Neural progenitor cell (in vitro differentiated cells): Measurements from ENCODE around the gene DLG2. TPM values are rescaled to one million over a fixed set of nuclear protein-coding genes. Genes with fewer than 3 reads are reported as not detected.

Experiments used
- DNase-seq: peaks from one replicate; pipeline ENCODE4 v3.0.0-alpha.2; 2016; ENCODE audit warnings: low spot score
- H2AFZ ChIP-seq: fragments of 200-600 bp; sonication (generic); replicated peaks from 2 replicates; pipeline ENCODE4 v1.6.1; 2016; ENCODE audit warnings: antibody characterized with exemption
- H3F3A ChIP-seq: fragments of 200-600 bp; sonication (generic); 2 replicates; pipeline ENCODE4 v1.6.1; 2016; ENCODE audit warnings: antibody characterized with exemption, low read depth
- H3K27ac ChIP-seq: fragments of 200-600 bp; sonication (generic); 2 replicates; pipeline ENCODE4 v1.5.1; 2016; ENCODE audit warnings: mild to moderate bottlenecking
- H3K27me3 ChIP-seq: fragments of 200-600 bp; sonication (generic); 2 replicates; pipeline ENCODE4 v1.6.1; 2016; ENCODE audit warnings: mild to moderate bottlenecking, moderate library complexity
- H3K36me3 ChIP-seq: fragments of 200-600 bp; sonication (generic); 2 replicates; pipeline ENCODE4 v1.5.1; 2016
- H3K4me1 ChIP-seq: fragments of 200-600 bp; sonication (generic); 2 replicates; pipeline ENCODE4 v1.6.1; 2016; ENCODE audit warnings: mixed run types
- H3K4me2 ChIP-seq: fragments of 200-600 bp; sonication (generic); 2 replicates; pipeline ENCODE4 v1.6.1; 2016
- H3K4me3 ChIP-seq: fragments of 200-600 bp; sonication (generic); 2 replicates; pipeline ENCODE4 v1.5.1; 2016
- H3K79me2 ChIP-seq: fragments of 200-600 bp; sonication (generic); 2 replicates; pipeline ENCODE4 v1.6.1; 2016; ENCODE audit warnings: low read depth
- H3K9ac ChIP-seq: fragments of 200-600 bp; sonication (generic); 2 replicates; pipeline ENCODE4 v1.6.1; 2016
- H3K9me3 ChIP-seq: fragments of 200-600 bp; sonication (generic); 2 replicates; pipeline ENCODE4 v1.5.1; 2016; ENCODE audit warnings: low read depth
- H4K20me1 ChIP-seq: fragments of 200-600 bp; sonication (generic); 2 replicates; pipeline ENCODE4 v1.6.1; 2016; ENCODE audit warnings: low read depth
- H3K27ac Mint-ChIP-seq: 3 replicates; pipeline ENCODE4 v1.8.0; 2021; ENCODE audit warnings: mixed read lengths
- H3K27me3 Mint-ChIP-seq: 2 replicates; pipeline ENCODE4 v1.8.0; 2022; ENCODE audit warnings: low read depth, mild to moderate bottlenecking, inconsistent platforms, moderate library complexity, mixed read lengths; ENCODE audit not compliant: insufficient read depth
- H3K36me3 Mint-ChIP-seq: 3 replicates; pipeline ENCODE4 v1.8.0; 2021; ENCODE audit warnings: mixed read lengths
- H3K4me1 Mint-ChIP-seq: 3 replicates; pipeline ENCODE4 v1.8.0; 2021; ENCODE audit warnings: mixed read lengths
- H3K4me3 Mint-ChIP-seq: 3 replicates; pipeline ENCODE4 v1.8.0; 2021; ENCODE audit warnings: mild to moderate bottlenecking, moderate library complexity, mixed read lengths
- H3K9me3 Mint-ChIP-seq: 3 replicates; pipeline ENCODE4 v1.8.0; 2020; ENCODE audit warnings: mixed read lengths
- EZH2 ChIP-seq: fragments of 200-600 bp; sonication (generic); IDR thresholded peaks from 2 replicates; pipeline ENCODE4 v1.6.1; 2017; ENCODE audit warnings: antibody characterized with exemption, mild to moderate bottlenecking, moderate library complexity
- EZH2phosphoT487 ChIP-seq: fragments of 200-600 bp; sonication (generic); IDR thresholded peaks from 2 replicates; pipeline ENCODE4 v1.6.1; 2017; ENCODE audit warnings: antibody characterized with exemption
- total RNA-seq: library from RNA; depleted of rRNA; stranded (reverse); fragments of >200 nt; gene quantifications from 2 replicates; pipeline ENCODE4 v1.2.3, GENCODE V29; 2015; ENCODE audit warnings: low replicate concordance
- TF ChIP-seq, protein P1 (sequence below): fragments of 200-600 bp; sonication (generic); IDR thresholded peaks from 2 replicates; pipeline ENCODE4 v1.5.1; 2017; ENCODE audit warnings: antibody characterized with exemption, mild to moderate bottlenecking

DLG2 gene
- total RNA-seq, 1 donor from 2014 or later: 7.5 TPM

GRCh38 chr11:83924795-83925542, 1702.2 kb downstream of the DLG2 start:
- TF ChIP-seq EZH2phosphoT487: no peak
- Mint-ChIP-seq H3K9me3 (no peaks in the 10 kb centered on the region), H3K27me3 (no peaks in the 10 kb centered on the region), H3K36me3 (no peaks in the 10 kb centered on the region), H3K4me3 (no peak overlapping the region), H3K27ac (no peak overlapping the region), H3K4me1 (peaks cover 3% of the 10 kb centered on the region)
- Histone ChIP-seq H3K9ac (no peak overlapping the region), H3K36me3 (no peaks in the 10 kb centered on the region), H3K9me3 (no peaks in the 10 kb centered on the region), H3K4me1 (no peaks in the 10 kb centered on the region), H3K27ac (no peak overlapping the region), H3K79me2 (no peaks in the 10 kb centered on the region), H3K4me3 (no peak overlapping the region), H4K20me1 (no peaks in the 10 kb centered on the region), H3F3A (no peaks in the 10 kb centered on the region), H3K27me3 (no peaks in the 10 kb centered on the region), H2AFZ (no peak overlapping the region), H3K4me2 (no peak overlapping the region)
- DNase-seq: no peak

- no peak overlapping the region for H3K4me3 Mint-ChIP-seq
- H3K27me3 Mint-ChIP-seq: no peaks in the 10 kb centered on the region
- Histone ChIP-seq H3K36me3 (no peaks in the 10 kb centered on the region), H3K27ac (no peak overlapping the region), H3K9me3 (no peaks in the 10 kb centered on the region), H3K4me2 (no peak overlapping the region), H3K4me1 (no peaks in the 10 kb centered on the region), H3K79me2 (no peaks in the 10 kb centered on the region), H2AFZ (no peak overlapping the region), H3K27me3 (no peaks in the 10 kb centered on the region), H3F3A (no peaks in the 10 kb centered on the region), H4K20me1 (no peaks in the 10 kb centered on the region), H3K4me3 (no peak overlapping the region), H3K9ac (no peak overlapping the region)
- peaks cover 3% of the 10 kb centered on the region for H3K4me1 Mint-ChIP-seq
- TF ChIP-seq EZH2phosphoT487 (no peak), EZH2 (no peak)
- TF ChIP-seq, protein P1, sequence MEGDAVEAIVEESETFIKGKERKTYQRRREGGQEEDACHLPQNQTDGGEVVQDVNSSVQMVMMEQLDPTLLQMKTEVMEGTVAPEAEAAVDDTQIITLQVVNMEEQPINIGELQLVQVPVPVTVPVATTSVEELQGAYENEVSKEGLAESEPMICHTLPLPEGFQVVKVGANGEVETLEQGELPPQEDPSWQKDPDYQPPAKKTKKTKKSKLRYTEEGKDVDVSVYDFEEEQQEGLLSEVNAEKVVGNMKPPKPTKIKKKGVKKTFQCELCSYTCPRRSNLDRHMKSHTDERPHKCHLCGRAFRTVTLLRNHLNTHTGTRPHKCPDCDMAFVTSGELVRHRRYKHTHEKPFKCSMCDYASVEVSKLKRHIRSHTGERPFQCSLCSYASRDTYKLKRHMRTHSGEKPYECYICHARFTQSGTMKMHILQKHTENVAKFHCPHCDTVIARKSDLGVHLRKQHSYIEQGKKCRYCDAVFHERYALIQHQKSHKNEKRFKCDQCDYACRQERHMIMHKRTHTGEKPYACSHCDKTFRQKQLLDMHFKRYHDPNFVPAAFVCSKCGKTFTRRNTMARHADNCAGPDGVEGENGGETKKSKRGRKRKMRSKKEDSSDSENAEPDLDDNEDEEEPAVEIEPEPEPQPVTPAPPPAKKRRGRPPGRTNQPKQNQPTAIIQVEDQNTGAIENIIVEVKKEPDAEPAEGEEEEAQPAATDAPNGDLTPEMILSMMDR: no peak
- H3K36me3 Mint-ChIP-seq: no peaks in the 10 kb centered on the region
- H3K27ac Mint-ChIP-seq: no peak overlapping the region
- H3K9me3 Mint-ChIP-seq: no peaks in the 10 kb centered on the region
- no peak for DNase-seq
Measured at GRCh38 chr11:83923961-83924360, 1703.2 kb downstream of the DLG2 start.

- no peaks in the 10 kb centered on the region for H3K36me3 ChIP-seq
- no peaks in the 10 kb centered on the region for H3K27me3 Mint-ChIP-seq
- H3K9me3 ChIP-seq: no peaks in the 10 kb centered on the region
- no peaks in the 10 kb centered on the region for H4K20me1 ChIP-seq
- H3K4me1 ChIP-seq: no peaks in the 10 kb centered on the region
- no peak overlapping the region for H3K4me3 ChIP-seq
- H2AFZ ChIP-seq: no peak overlapping the region
- TF ChIP-seq EZH2phosphoT487 (no peak), EZH2 (no peak)
- TF ChIP-seq, protein P1: no peak
- H3K27ac ChIP-seq: no peak overlapping the region
- H3K36me3 Mint-ChIP-seq: no peaks in the 10 kb centered on the region
- H3K9ac ChIP-seq: no peak overlapping the region
- no peaks in the 10 kb centered on the region for H3K79me2 ChIP-seq
- H3F3A ChIP-seq: no peaks in the 10 kb centered on the region
- H3K4me1 Mint-ChIP-seq: peaks cover 3% of the 10 kb centered on the region
- H3K4me2 ChIP-seq: no peak overlapping the region
- DNase-seq: no peak
- no peak overlapping the region for H3K4me3 Mint-ChIP-seq
- H3K27ac Mint-ChIP-seq: no peak overlapping the region
- H3K27me3 ChIP-seq: no peaks in the 10 kb centered on the region
- no peaks in the 10 kb centered on the region for H3K9me3 Mint-ChIP-seq
Measured at GRCh38 chr11:83922953-83923352, 1704.2 kb downstream of the DLG2 start.

DNA sequence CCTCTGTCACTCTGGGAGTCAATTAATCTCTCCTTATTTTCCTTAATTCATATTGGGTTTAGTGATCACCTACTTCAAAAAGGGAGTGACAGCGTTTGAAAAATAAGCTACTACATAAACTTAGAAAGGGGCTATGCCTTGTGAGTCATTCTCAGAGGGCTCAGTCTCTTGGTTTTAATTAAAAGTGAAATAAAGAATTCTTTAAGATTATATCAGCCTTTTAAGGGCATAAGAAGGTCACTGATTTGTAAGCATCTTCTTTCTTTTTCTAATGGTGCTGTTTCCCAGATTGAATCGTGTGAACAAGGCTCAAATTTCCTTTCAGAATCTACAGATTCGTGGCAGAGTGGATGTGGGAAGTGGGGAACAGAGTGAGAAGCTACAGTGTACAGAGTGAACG, 1704.8 kb downstream of the DLG2 start:
- Histone ChIP-seq H3K27ac (no peak overlapping the region), H3K9ac (no peak overlapping the region), H2AFZ (no peak overlapping the region), H3K4me1 (no peaks in the 10 kb centered on the region), H3K9me3 (no peaks in the 10 kb centered on the region), H3K4me3 (no peak overlapping the region), H3K4me2 (no peak overlapping the region), H4K20me1 (no peaks in the 10 kb centered on the region), H3K27me3 (no peaks in the 10 kb centered on the region), H3F3A (no peaks in the 10 kb centered on the region), H3K79me2 (no peaks in the 10 kb centered on the region), H3K36me3 (no peaks in the 10 kb centered on the region)
- DNase-seq: no peak
- no peak overlapping the region for H3K27ac Mint-ChIP-seq
- no peaks in the 10 kb centered on the region for H3K27me3 Mint-ChIP-seq
- TF ChIP-seq, protein P1: no peak
- TF ChIP-seq EZH2phosphoT487 (no peak), EZH2 (no peak)
- no peaks in the 10 kb centered on the region for H3K36me3 Mint-ChIP-seq
- H3K4me1 Mint-ChIP-seq: peaks cover 3% of the 10 kb centered on the region
- H3K9me3 Mint-ChIP-seq: no peaks in the 10 kb centered on the region
- H3K4me3 Mint-ChIP-seq: no peak overlapping the region
